GM06990 (cell line): ENCODE results near the gene FKRP.
A peak's percentile ranks its signal among the peaks of the same experiment; 100 is the strongest.

ENCODE experiments used
- DNase-seq: peaks from one replicate; pipeline ENCODE4 v3.0.0-alpha.2; 2011; ENCODE audit not compliant: insufficient read length; ENCODE audit errors: extremely low read depth
- H3K27me3 ChIP-seq: replicated peaks from 2 replicates; pipeline ENCODE4 v1.6.0; 2011; ENCODE audit warnings: low read length; ENCODE audit not compliant: control insufficient read depth, insufficient read depth
- H3K36me3 ChIP-seq: 2 replicates; pipeline ENCODE4 v1.5.1; 2011; ENCODE audit warnings: low read length; ENCODE audit not compliant: control insufficient read depth, insufficient read depth
- H3K4me3 ChIP-seq: replicated peaks from 2 replicates; pipeline ENCODE4 v1.5.1; 2011; ENCODE audit warnings: low read depth, mild to moderate bottlenecking, control low read depth, low read length
- CTCF ChIP-seq: IDR thresholded peaks from 2 replicates; pipeline ENCODE4 v1.5.1; 2011; ENCODE audit warnings: low read length, control low read depth, mild to moderate bottlenecking, inconsistent platforms; ENCODE audit not compliant: insufficient read depth, poor library complexity, severe bottlenecking

FKRP gene

GRCh38 chr19:46745521-46746280 lies at the start of gene FKRP:
TSS of gene FKRP (plus strand) at chr19:46746057. CDS start at chr19:46755451, 9,394 bp downstream.
- H3K27me3 ChIP-seq = no peaks in the 10 kb centered on the region
- peak within 1 kb of the TSS; percentile 99 for H3K4me3 ChIP-seq
- no peak for DNase-seq
- H3K36me3 ChIP-seq = peaks cover 5% of the 10 kb centered on the region; the same call in 1 of the 2 replicates
- no peak for TF ChIP-seq CTCF

- H3K4me3 ChIP-seq = no peak overlapping the region
- TF ChIP-seq CTCF = no peak
- no peaks in the 10 kb centered on the region for H3K27me3 ChIP-seq
- no peak for DNase-seq
- peaks cover 56% of the 10 kb centered on the region for H3K36me3 ChIP-seq
Observed at GRCh38 chr19:46696866-46697203, 49.0 kb upstream of the FKRP start.

- H3K4me3 ChIP-seq = no peak overlapping the region
- peak; percentile 31 for DNase-seq
- no peak for TF ChIP-seq CTCF
- peaks cover 55% of the 10 kb centered on the region for H3K36me3 ChIP-seq
- no peaks in the 10 kb centered on the region for H3K27me3 ChIP-seq
Observed at GRCh38 chr19:46697204-46697960, 48.5 kb upstream of the FKRP start.

GRCh38 chr19:46698395-46699321 lies 47.2 kb upstream of the FKRP start:
- Histone ChIP-seq H3K36me3 (peaks cover 46% of the 10 kb centered on the region), H3K27me3 (no peaks in the 10 kb centered on the region), H3K4me3 (no peak overlapping the region)
- no peak for TF ChIP-seq CTCF
- DNase-seq = no peak

GRCh38 chr19:46700704-46701103 lies 45.2 kb upstream of the FKRP start:
- H3K27me3 ChIP-seq = no peaks in the 10 kb centered on the region
- H3K36me3 ChIP-seq = peaks cover 46% of the 10 kb centered on the region
- no peak for TF ChIP-seq CTCF
- DNase-seq = no peak
- H3K4me3 ChIP-seq = no peak overlapping the region
